HL-60 (cell line): ENCODE data around the gene CCDC187.

ENCODE experiments used
- DNase-seq, 2 experiments: peaks; one replicate each; pipeline ENCODE4 v3.0.0-alpha.2; 2010 to 2020; ENCODE audit warnings: low read depth in 1 of 2, low spot score in 1 of 2
- H3K27ac ChIP-seq: fragments of 250-450 bp; sonication (Bioruptor Pico); replicated peaks from 2 replicates; pipeline ENCODE4 v1.5.1; 2020; ENCODE audit warnings: mild to moderate bottlenecking, moderate library complexity
- H3K27me3 ChIP-seq: fragments of 250-450 bp; sonication (Bioruptor Pico); 2 replicates; pipeline ENCODE4 v1.5.1; 2021; ENCODE audit warnings: mild to moderate bottlenecking, moderate library complexity; ENCODE audit not compliant: insufficient read depth, poor library complexity, severe bottlenecking
- H3K4me3 ChIP-seq: replicated peaks from 2 replicates; pipeline ENCODE4 v1.5.1; 2011; ENCODE audit warnings: mild to moderate bottlenecking, control low read depth, low read length; ENCODE audit not compliant: insufficient read depth
- GABPA ChIP-seq: IDR thresholded peaks from 2 replicates; pipeline ENCODE4 v1.6.1; 2012; ENCODE audit warnings: low read depth
- POLR2AphosphoS5 ChIP-seq: IDR thresholded peaks from 2 replicates; pipeline ENCODE4 v1.6.1; 2012; ENCODE audit warnings: low read depth
- SPI1 ChIP-seq: IDR thresholded peaks from 2 replicates; pipeline ENCODE4 v1.6.1; 2012; ENCODE audit warnings: low read depth, mild to moderate bottlenecking, borderline replicate concordance
- TF ChIP-seq, protein P1 (sequence below): IDR thresholded peaks from one replicate; pipeline ENCODE4 v1.5.1; 2011; ENCODE audit warnings: low read length, control low read depth, inconsistent platforms; ENCODE audit not compliant: insufficient read depth
- TF ChIP-seq, protein P2 (sequence below): IDR thresholded peaks from 2 replicates; pipeline ENCODE4 v1.6.1; 2012; ENCODE audit warnings: low read depth; ENCODE audit not compliant: insufficient replicate concordance

CCDC187 gene

DNA sequence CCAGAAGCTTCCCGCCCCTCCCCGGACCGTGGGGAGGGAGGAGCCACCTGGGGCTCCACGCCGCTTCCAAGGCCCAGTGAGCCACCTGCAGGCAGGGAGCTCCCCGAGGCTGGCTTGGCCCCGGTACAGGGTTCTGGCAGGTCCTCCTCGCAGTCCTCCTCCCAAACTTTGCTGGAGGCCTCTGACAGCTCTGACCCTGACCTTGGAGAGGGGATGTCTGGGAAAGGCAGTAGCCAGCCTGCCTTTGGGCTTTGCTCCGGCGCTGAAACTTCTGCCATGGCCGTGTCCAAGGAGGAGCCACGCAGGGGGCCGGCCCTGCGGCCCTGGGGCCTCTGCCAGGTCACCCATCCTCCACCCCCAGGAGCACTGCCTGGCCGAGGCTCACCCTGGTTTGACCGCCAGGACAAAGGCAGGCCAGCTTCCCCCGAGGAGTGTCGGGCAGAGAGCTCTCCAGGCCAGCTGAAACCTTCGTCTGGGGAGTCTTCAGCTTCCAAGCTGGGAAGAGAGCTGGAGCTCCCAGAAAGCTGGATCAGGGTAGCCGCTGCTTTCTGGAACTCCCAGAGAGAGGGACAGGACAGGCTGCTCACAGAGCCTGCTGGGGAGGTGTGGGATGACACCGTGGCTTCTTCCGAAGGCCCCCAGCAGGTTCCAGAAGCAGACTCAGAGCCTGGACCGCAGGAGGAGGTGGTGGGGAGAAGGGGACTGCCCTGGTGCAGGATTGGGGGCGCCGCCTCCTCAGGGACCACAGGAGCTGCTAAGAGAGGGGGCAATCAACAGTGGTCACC lies 49.3 kb downstream of the CCDC187 start:
- H3K27me3 ChIP-seq = peaks cover 4% of the 10 kb centered on the region
- no peak for DNase-seq
- no peak overlapping the region for H3K4me3 ChIP-seq
- H3K27ac ChIP-seq = no peak overlapping the region
- TF ChIP-seq SPI1 (no peak), POLR2AphosphoS5 (no peak), GABPA (no peak)
- TF ChIP-seq, protein P1, sequence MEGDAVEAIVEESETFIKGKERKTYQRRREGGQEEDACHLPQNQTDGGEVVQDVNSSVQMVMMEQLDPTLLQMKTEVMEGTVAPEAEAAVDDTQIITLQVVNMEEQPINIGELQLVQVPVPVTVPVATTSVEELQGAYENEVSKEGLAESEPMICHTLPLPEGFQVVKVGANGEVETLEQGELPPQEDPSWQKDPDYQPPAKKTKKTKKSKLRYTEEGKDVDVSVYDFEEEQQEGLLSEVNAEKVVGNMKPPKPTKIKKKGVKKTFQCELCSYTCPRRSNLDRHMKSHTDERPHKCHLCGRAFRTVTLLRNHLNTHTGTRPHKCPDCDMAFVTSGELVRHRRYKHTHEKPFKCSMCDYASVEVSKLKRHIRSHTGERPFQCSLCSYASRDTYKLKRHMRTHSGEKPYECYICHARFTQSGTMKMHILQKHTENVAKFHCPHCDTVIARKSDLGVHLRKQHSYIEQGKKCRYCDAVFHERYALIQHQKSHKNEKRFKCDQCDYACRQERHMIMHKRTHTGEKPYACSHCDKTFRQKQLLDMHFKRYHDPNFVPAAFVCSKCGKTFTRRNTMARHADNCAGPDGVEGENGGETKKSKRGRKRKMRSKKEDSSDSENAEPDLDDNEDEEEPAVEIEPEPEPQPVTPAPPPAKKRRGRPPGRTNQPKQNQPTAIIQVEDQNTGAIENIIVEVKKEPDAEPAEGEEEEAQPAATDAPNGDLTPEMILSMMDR = no peak
- TF ChIP-seq, protein P2, sequence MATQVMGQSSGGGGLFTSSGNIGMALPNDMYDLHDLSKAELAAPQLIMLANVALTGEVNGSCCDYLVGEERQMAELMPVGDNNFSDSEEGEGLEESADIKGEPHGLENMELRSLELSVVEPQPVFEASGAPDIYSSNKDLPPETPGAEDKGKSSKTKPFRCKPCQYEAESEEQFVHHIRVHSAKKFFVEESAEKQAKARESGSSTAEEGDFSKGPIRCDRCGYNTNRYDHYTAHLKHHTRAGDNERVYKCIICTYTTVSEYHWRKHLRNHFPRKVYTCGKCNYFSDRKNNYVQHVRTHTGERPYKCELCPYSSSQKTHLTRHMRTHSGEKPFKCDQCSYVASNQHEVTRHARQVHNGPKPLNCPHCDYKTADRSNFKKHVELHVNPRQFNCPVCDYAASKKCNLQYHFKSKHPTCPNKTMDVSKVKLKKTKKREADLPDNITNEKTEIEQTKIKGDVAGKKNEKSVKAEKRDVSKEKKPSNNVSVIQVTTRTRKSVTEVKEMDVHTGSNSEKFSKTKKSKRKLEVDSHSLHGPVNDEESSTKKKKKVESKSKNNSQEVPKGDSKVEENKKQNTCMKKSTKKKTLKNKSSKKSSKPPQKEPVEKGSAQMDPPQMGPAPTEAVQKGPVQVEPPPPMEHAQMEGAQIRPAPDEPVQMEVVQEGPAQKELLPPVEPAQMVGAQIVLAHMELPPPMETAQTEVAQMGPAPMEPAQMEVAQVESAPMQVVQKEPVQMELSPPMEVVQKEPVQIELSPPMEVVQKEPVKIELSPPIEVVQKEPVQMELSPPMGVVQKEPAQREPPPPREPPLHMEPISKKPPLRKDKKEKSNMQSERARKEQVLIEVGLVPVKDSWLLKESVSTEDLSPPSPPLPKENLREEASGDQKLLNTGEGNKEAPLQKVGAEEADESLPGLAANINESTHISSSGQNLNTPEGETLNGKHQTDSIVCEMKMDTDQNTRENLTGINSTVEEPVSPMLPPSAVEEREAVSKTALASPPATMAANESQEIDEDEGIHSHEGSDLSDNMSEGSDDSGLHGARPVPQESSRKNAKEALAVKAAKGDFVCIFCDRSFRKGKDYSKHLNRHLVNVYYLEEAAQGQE = no peak

DNA sequence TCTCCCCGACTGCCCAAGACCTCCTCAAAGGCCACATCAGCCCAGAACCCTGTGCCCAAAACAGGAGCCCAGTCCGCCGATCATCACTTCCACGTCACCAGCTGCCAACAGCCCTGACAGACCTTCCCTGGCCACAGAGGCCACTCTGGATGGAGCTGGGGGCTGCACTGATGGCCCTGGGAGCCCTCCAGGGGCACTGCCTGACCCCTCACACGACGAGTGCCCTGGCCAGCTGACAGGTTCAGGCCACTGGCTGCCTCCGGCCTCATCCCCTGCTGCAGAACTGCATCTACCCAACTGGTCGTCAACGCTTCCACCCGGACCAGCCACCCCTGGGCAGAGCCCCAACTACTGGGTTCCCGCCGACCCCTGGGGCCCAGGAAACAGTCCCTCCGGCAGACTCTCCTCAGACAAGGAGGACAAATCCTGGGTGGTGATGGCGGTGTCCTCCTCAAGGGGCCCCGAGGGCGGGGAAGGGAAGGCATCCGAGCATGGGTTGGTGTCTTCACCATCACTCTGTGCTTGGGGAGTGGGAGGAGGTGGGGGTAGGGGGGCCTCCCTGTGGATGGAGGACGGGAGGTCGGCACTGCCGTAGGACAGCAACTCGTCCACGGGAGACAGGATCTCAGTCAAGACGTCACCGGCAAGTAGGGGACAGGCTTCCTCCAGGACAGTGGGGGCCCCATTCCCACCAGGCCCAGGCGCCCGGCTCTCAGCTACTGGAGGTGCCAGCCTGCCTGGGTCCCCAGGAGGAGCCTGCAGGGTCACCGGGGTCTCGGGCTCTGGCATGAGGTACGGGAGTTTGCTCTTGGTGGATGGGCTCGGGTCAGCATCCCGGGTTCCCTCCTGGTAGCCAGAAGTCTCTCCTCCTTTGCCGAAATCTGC lies 50.4 kb downstream of the CCDC187 start:
- TF ChIP-seq, protein P2 = no peak
- TF ChIP-seq SPI1 (no peak), GABPA (no peak), POLR2AphosphoS5 (no peak)
- TF ChIP-seq, protein P1 = no peak
- DNase-seq = no peak
- peaks cover 4% of the 10 kb centered on the region for H3K27me3 ChIP-seq
- H3K27ac ChIP-seq = no peak overlapping the region
- H3K4me3 ChIP-seq = no peak overlapping the region

DNA sequence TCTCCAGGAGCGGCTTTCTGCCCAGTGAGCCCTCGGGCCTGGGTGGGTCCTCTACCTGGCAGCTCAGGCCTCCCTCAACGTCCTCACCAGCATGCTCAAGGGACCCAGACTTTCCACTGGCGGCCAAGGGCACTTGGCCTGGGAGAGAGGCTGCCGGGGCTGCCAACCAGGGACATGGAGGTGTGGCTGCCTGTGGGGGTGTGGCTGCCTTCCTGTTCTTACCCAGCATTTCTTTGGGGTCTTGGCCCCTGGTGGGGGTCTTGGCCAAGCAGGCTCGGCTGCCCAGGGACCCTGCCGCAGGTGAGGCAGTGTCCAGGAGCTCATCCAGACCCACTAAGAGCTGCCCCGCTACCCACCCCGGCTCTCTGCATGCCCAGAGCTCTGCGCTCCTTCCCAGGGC lies 51.0 kb downstream of the CCDC187 start:
- no peak for DNase-seq
- H3K27ac ChIP-seq = no peak overlapping the region
- H3K4me3 ChIP-seq = no peak overlapping the region
- TF ChIP-seq POLR2AphosphoS5 = no peak
- TF ChIP-seq SPI1 = no peak
- TF ChIP-seq, protein P1 = no peak
- TF ChIP-seq, protein P2 = no peak
- no peak for TF ChIP-seq GABPA
- H3K27me3 ChIP-seq = peaks cover 4% of the 10 kb centered on the region
